Kidney epithelial cell (primary cell): ENCODE data around the gene CBLIF. TPM values are rescaled to one million over a fixed set of nuclear protein-coding genes. Genes with fewer than 3 reads are reported as not detected.
"Not testable (repeated sequence)": the region's sequence is repeated elsewhere in the genome, so short reads cannot be mapped to it uniquely, and the experiment has no call there.

Experiments
- DNase-seq: peaks from one replicate; pipeline ENCODE4 v3.0.0-alpha.2; 2010; ENCODE audit warnings: low read depth
- H3K27me3 ChIP-seq: 2 replicates; pipeline ENCODE4 v1.6.0; 2011; ENCODE audit warnings: low read length; ENCODE audit not compliant: control insufficient read depth, insufficient read depth
- H3K36me3 ChIP-seq: 2 replicates; pipeline ENCODE4 v1.5.1; 2011; ENCODE audit warnings: low read length; ENCODE audit not compliant: control insufficient read depth, insufficient read depth
- H3K4me3 ChIP-seq: 2 replicates; pipeline ENCODE4 v1.5.1; 2011; ENCODE audit warnings: low read depth, mild to moderate bottlenecking, control low read depth, low read length
- total RNA-seq: library from RNA; depleted of rRNA; stranded (reverse); fragments of >200 nt; gene quantifications from 2 replicates; pipeline ENCODE4 v1.2.3, GENCODE V29; 2015
- TF ChIP-seq, protein P1 (sequence below): IDR thresholded peaks from 2 replicates; pipeline ENCODE4 v1.5.1; 2011; ENCODE audit warnings: mild to moderate bottlenecking, moderate library complexity, low read length, control low read depth, inconsistent platforms; ENCODE audit not compliant: insufficient read depth, poor library complexity, severe bottlenecking

CBLIF gene
- not detected in 2 replicates for total RNA-seq

DNA sequence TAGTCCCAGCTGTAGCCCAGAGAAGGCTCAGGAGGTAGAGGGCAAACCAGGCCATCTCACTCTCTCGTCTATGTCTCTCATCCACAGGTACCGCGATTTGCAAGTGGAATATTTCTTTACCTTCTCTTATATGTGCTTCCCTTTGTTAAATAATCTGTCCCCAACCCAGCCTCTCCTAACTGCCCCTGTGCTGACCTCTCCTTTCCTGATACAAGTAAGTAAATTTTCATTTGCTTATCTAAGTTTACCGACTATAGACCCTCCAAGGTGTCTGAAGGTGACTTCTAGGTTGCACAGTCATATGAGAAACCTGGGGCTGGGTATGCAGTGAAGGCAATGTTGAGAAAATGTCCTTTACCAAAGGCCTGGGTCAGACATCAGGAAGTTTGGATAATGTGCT is at the start of gene CBLIF:
Gene CBLIF, minus strand, starts transcription at position 101 of the 400 bp plus-strand sequence. Its CDS starts 46 bp downstream, at position 55.
- H3K4me3 ChIP-seq: no peak within 1 kb of the TSS
- TF ChIP-seq, protein P1, sequence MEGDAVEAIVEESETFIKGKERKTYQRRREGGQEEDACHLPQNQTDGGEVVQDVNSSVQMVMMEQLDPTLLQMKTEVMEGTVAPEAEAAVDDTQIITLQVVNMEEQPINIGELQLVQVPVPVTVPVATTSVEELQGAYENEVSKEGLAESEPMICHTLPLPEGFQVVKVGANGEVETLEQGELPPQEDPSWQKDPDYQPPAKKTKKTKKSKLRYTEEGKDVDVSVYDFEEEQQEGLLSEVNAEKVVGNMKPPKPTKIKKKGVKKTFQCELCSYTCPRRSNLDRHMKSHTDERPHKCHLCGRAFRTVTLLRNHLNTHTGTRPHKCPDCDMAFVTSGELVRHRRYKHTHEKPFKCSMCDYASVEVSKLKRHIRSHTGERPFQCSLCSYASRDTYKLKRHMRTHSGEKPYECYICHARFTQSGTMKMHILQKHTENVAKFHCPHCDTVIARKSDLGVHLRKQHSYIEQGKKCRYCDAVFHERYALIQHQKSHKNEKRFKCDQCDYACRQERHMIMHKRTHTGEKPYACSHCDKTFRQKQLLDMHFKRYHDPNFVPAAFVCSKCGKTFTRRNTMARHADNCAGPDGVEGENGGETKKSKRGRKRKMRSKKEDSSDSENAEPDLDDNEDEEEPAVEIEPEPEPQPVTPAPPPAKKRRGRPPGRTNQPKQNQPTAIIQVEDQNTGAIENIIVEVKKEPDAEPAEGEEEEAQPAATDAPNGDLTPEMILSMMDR: no peak

DNA sequence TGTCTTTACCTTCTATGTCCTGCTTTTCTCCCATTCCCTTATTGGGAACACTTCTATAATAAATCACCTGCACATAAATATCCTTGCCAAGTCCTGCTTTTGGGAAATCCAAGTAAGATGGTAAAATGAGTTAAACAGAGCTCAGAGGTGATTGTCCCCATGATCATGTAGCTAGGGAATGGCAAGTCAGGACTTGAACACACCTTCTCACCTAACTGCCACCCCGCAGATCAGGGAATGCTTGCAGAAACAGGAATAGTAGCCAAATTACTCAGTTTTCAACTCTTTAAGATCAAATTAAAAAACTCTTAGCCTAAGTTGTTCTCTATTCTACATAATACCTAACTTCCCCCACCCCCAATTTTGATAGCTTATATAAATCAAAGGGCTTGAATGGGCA is 49.3 kb upstream of the CBLIF start:
- no peaks in the 10 kb centered on the region for H3K27me3 ChIP-seq
- TF ChIP-seq, protein P1: no peak
- DNase-seq: no peak
- no peaks in the 10 kb centered on the region for H3K36me3 ChIP-seq
- H3K4me3 ChIP-seq: no peak overlapping the region

More for the DNA sequence above, at the start of gene CBLIF:
- no peak for DNase-seq
- H3K27me3 ChIP-seq: no peaks in the 10 kb centered on the region
- no peaks in the 10 kb centered on the region for H3K36me3 ChIP-seq

DNA sequence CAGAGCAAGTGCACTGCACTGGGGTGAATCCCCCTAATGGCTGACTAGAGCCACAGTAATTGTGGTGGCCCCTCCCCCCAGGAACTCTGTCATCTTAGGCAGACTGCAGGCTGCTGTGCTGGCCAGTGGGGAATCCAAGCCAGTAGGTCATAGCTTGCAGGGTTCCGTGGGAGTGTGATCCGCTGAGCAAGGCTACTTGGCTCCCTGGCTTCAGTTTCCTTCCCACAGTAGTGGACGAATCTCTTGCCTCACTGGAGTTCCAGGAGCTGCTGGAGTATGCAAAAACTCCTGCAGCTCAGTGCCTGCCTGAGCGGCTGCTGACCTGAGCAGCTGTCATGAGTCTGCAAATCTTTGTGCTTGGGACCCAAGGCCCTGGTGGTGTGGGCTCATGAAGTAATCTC is 46.5 kb upstream of the CBLIF start:
- H3K36me3 ChIP-seq: no peaks in the 10 kb centered on the region
- H3K4me3 ChIP-seq: no peak overlapping the region
- H3K27me3 ChIP-seq: no peaks in the 10 kb centered on the region
- TF ChIP-seq, protein P1: no peak
- DNase-seq: no peak

DNA sequence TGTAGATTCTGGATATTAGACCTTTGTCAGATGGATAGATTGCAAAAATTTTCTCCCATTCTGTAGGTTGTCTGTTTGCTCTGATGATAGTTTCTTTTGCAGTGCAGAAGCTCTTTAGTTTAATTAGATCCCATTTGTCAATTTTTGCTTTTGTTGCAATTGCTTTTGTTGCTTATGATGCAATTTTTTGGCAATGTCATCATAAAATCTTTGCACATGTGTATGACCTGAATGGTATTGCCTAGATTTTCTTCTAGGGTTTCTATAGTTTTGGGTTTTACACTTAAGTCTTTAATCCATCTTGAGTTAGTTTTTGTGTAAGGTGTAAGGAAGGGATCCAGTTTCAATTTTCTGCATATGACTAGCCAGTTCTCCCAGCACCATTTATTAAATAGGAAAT is 41.9 kb upstream of the CBLIF start:
- H3K4me3 ChIP-seq, H3K27me3 ChIP-seq, DNase-seq, H3K36me3 ChIP-seq: not testable (repeated sequence)

DNA sequence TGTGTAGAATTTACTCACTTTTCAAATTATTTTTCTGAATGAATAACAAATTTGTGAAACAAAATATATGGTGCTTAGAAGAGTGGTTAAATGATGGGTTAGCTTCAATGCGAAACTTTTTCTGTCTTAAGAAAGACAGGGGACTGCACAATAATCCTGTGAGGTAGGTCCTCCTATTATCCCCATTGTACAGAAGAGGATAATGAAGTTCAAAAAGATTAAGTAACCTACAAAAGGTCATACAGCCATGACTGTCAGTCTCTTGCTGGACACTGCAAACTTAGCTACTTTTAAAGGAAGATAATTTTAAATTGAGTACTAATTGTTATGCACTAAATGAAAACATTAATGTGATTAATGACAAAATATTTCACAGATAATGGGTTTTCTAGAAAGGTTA is 38.3 kb upstream of the CBLIF start:
- DNase-seq: no peak
- TF ChIP-seq, protein P1: no peak
- H3K4me3 ChIP-seq: no peak overlapping the region
- H3K27me3 ChIP-seq: no peaks in the 10 kb centered on the region
- no peaks in the 10 kb centered on the region for H3K36me3 ChIP-seq

DNA sequence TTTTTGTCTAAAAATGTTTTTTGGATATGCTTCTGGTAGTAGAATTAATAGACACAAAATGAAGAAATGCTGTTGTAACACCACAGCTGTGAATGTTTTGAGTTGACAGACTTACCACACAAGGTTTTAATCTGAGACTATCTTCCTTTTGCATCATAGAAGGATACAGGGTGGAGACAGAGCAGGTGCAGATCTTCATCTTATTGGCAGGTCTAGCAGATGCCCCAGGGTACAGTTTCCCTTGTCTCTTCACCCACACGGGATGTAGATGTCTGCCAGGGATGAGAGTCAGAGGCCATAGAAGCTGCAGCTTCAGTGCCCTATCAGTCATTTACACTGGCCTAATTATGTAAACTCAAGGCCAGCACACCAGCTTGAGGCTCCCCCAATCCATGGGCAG is 34.3 kb upstream of the CBLIF start:
- DNase-seq: no peak
- no peaks in the 10 kb centered on the region for H3K36me3 ChIP-seq
- H3K27me3 ChIP-seq: no peaks in the 10 kb centered on the region
- no peak overlapping the region for H3K4me3 ChIP-seq
- TF ChIP-seq, protein P1: no peak
